Measurements from ENCODE around the gene FBXL3.

DNA sequence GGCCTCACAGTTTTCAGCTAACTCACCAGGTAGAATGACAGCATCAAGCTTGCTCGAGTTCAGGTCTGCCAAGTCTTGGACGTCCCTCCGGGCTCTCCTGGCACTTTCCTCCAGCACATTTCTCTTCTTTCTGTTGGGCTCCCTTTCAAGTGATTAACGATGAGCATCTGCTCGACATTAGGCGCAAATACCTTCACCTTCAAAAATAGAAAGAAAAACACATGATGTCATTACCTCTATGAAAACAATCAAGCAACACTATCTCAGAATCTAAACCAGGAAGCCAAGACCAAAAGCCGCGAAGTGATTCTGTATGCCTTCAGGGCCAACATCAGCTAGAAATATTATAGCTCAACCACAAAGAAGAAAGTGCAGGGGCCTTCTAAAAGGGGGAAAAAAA is 50.5 kb downstream of the FBXL3 start:
- TF ChIP-seq POLR2AphosphoS5 (IDR thresholded peaks at IDR 0.05), result no peak
- TF ChIP-seq, protein P1, sequence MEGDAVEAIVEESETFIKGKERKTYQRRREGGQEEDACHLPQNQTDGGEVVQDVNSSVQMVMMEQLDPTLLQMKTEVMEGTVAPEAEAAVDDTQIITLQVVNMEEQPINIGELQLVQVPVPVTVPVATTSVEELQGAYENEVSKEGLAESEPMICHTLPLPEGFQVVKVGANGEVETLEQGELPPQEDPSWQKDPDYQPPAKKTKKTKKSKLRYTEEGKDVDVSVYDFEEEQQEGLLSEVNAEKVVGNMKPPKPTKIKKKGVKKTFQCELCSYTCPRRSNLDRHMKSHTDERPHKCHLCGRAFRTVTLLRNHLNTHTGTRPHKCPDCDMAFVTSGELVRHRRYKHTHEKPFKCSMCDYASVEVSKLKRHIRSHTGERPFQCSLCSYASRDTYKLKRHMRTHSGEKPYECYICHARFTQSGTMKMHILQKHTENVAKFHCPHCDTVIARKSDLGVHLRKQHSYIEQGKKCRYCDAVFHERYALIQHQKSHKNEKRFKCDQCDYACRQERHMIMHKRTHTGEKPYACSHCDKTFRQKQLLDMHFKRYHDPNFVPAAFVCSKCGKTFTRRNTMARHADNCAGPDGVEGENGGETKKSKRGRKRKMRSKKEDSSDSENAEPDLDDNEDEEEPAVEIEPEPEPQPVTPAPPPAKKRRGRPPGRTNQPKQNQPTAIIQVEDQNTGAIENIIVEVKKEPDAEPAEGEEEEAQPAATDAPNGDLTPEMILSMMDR (IDR thresholded peaks at IDR 0.05), result no peak
- no peak for TF ChIP-seq POLR2A (IDR thresholded peaks at IDR 0.05)
